Retina (tissue), 1 donor: ENCODE results near the gene NOS1AP.

Experiments used
- DNase-seq: peaks from one replicate; pipeline ENCODE4 v3.0.0-alpha.2; 2016

NOS1AP gene

DNA sequence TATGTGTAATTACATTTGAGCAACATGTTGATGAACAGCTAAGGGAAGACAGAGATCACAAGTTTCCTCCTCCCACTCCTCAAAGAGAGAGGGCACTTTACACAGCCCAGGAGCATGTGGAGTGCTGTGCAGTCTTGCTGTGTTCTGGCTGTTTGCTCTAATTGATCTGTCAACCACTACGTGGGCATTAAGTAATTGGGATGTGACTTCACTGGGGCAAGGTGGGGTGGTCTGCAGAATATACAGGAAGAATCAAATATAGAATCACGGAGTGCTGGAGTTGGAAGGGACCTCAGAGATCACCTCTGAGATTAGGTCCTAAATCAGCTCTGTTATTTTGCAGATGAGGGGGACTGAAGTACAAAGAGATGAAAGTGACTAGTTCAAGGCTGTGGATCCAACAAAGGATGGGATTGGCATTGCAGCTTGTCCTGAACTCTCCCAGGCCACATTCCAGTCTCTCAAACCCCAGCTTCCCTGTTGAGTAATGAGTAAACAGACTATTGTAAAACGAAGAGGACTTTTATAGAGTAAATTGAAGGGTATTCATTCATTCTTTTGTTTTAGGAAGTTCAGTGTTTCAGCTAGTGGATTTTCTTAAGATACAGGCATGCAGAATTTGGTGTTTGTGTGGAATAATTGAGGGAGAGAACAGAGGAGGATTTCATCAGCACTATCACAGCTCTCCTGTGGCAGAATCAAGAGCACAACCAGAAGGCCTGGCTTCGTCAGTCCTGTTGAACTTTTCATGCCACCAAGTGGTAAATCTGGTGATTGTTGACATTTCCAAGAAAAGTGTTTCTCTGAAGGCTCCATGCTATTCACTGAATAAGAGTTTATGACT, 22.4 kb downstream of the NOS1AP start:
- peak; percentile 39 for DNase-seq

DNA sequence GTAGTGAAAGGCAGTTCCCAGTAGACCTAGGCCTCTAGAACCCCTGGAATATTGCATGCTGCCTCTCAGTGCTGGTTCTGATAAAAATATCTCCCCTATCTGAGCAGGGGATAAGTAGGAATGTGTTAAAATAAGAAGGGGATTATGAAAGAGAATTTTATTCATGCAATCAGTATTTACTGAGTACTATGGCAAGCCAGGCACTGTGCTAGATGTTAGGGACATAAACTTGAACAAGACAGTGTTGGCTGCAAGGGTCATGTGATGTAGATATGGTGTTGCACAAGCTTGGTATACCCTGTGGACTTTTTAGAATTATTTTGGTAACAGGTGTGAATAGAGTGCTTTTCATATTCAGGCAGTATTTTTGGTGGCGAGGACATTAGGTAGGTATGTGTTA, 23.6 kb downstream of the NOS1AP start:
- DNase-seq: no peak

DNA sequence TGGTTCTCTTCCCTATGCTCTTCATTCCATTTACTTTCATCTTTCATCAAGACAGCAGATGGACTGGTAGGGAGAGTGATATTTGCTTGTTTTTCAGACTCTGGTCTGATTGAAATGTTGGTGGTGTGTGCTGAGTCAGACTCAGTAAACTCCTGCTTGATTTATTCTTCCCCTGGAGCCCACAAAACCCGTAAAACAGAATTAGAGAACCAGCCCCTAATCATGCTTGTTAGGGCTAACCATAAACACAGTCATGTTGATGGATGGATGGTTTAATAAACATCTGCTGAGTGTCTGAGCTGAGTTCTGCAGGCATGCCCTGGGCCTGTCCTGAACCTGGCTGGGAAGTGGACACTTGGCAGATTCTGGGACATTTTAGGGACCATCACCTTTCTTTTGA, 24.8 kb downstream of the NOS1AP start:
- no peak for DNase-seq

DNA sequence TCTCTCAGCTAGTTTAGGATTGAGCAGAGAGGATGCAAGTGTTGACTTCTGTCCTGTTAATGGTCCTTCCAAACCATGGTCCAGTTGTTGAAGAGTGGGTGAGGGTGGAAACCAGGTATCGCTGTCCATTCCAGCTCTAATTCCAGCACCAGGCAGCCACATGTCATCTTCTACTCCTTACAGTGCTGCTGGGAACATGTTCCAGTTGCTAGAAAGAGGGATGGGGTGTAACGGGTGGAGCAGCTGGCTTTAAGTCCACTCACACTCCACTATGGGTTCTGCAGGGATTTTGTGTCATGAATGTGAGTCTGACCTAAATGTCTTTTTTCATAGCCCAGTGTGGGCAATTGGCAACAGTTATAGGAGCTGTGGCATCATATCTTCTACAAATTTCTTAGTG, 25.2 kb downstream of the NOS1AP start:
- no peak for DNase-seq

DNA sequence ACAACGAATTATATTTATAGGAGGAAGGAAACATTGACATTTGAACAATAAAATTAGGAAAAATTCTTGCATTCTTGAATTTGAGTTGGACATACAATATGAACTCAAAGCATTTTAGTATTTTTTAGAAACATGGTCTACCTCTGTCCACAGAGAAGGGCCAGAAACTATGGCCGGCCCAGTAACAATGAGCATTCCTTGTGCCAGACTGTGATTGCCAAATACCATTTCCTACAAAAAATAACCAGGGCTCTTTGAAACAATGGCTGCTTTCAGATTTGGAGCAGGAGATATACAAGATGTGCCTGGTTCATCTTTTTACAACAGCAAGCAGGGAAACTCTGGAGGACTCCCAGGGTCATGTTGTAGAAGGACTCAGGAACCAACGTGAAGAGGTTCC, 38.4 kb downstream of the NOS1AP start:
- DNase-seq: no peak

DNA sequence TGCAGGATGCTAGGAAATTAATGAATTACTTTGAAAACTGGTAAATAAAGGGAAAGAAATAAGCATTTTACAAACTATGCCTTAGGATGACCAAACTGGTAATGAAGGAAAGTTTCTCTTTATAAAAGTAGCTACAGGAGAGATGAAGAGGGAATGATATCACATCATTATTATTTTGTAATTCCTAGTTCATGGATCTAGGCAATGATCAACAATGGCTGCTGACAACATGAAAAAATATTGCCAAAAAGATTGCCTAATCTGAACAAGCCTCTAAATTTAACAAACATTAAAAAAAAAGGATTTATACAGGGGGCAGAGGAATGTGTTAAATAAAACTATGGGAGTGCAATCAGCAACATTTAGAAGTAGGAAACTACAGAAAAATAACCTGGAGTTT, 38.9 kb downstream of the NOS1AP start:
- no peak for DNase-seq

DNA sequence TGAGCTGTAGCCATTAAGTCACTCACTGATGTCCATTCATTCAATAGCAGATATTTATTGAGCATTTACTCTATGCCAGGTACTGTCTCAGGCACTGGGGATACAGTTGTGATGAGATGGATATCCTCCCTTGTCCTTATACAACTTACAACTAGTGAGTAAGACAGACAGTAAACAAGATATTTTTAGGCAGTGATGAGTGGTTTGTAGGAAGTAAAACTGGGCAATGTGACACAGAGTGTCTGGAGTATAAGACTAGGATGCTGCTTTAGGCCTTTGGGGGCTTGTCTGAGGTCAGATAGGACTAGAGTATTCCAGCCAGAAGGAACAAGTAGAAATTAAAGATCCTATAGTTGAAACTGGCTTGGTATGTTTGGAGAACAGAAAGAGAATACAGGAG, 41.4 kb downstream of the NOS1AP start:
- no peak for DNase-seq

DNA sequence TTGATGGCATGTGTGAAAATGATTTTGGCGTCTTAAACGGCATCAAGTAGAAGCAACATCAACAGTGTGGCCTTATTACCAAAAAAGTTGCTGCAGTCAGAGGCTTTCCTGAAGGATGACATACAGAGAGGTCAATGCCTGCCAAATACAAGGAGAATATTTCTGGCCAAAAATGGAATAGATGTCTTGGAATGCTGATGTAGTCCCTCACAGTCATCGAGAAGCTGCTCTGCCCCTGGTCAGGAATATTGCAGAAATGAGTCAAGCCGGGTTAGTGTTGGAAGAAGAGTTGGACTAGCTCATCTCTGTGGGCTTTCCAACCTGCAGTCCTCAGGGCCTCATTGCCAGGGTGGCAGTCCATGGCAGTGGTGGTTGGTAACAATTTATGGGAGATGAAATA, 42.1 kb downstream of the NOS1AP start:
- DNase-seq: no peak

DNA sequence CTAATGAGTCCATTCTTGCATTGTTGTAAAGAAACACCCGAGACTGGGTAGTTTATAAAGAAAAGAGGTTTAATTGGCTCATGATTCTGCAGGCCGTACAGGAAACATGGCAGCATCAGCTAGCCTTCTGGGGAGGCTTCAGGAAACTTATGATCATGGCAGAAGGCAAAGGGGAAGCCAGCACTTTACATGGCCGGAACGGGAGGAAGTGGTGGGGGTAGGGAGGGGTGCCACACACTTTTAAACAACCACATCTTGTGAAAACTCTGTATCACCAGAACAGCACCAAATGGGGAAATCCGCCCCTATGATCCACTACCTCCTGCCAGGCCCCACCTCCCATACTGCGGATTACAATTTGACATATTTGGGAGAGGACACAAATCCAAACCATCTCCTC, 43.9 kb downstream of the NOS1AP start:
- DNase-seq: no peak

DNA sequence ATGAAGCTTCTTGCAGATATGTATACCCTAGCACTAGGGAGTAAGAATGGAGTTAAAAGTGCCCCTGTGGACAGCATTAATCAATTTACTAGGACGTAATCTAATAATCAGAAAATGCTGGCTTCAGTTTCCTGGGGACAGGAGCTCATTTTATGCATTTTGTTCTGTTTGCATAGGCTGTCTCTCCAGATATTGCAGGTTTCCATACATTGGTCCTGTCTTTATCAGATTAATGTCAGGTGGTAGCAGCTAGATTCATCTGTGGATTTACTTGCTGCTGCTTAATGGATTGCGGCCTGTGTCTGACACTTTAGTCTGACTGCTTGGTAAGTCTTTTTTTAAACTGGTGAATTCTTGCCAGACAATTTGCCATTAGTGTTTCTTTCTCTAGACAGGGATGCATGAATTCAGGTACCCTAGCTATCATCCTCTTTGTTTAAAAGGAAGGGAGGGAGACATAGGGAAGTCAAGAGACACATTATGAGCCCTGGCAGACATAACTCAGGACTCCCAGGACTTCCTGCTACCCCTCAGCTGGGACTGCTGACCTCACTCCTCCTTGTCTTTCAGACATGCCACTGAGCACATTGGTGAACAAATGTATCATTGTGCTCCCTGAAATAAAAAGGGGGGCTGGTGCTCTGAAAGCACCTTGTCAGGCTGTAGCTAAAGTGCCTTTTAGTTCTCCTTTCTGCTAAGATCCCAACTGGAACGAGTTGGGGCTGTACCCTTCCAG, 47.7 kb downstream of the NOS1AP start:
- no peak for DNase-seq

DNA sequence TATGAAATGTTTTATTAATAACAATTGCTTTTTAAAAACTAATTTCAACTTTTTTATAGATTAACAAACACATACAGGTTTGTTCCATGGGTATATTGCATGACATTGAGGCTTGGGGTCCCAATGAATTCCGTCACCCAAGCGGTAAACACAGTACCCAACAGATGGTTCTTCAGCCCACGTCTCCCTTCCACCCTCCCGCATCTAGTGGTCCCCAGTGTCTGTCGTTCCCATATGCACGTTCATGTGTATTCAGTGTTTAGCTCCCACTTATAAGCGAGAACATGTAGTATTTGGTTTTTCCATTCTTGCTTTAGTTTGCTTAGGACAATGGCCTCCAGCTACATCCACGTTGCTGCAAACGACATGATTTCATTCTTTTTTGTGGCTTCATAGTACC, 48.6 kb downstream of the NOS1AP start:
- DNase-seq: no peak

DNA sequence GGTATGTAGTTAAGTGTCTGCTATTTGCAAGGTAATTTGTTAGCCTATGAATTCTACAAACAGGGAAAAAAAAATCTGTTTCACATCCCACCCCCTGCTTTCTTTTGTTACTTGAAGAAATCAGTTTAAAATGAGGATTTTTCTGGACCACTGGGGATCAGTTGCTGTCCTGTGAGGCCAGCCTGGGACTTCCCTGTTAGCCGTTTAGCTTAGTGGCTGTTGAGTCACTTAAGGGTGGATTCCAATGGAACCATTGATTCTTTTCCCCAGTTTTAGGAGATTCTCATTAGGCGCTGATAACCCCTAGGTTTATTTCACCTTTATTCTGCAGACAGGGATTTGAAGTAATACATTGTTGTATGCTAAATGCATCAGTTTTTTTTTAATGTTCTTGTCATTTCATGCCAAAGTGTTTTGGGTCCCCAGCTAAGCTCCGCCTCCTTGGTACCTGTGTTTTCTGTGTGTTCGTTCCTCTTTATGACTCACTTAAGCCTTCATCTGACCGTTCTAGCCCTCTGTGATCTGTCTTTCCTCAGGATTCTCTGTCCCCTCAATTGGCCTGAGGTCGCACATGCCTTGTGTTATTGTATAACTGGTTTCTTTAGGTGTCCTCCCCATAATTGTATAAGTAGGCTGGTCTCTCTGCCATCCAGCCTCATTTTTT, 59.3 kb downstream of the NOS1AP start:
- DNase-seq: no peak

DNA sequence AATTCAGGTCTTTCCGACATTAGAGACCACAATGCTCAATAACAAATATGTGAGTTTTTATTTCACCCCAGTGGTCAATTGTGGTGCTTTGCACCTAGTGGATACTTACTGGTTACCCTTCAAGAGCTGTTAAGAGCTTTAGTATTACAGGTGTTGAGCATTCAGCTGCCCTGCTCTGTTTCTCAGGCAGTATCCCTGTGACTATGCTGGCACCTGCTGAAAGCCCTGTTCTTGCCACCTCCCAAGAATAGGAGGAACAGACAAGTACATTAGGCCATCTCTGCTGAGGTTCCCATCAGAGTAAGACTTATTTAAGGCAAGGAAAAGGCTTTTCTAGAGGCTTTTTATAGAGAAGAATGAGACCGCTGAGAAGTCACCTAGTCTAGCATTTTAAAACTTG, 60.8 kb downstream of the NOS1AP start:
- DNase-seq: no peak

DNA sequence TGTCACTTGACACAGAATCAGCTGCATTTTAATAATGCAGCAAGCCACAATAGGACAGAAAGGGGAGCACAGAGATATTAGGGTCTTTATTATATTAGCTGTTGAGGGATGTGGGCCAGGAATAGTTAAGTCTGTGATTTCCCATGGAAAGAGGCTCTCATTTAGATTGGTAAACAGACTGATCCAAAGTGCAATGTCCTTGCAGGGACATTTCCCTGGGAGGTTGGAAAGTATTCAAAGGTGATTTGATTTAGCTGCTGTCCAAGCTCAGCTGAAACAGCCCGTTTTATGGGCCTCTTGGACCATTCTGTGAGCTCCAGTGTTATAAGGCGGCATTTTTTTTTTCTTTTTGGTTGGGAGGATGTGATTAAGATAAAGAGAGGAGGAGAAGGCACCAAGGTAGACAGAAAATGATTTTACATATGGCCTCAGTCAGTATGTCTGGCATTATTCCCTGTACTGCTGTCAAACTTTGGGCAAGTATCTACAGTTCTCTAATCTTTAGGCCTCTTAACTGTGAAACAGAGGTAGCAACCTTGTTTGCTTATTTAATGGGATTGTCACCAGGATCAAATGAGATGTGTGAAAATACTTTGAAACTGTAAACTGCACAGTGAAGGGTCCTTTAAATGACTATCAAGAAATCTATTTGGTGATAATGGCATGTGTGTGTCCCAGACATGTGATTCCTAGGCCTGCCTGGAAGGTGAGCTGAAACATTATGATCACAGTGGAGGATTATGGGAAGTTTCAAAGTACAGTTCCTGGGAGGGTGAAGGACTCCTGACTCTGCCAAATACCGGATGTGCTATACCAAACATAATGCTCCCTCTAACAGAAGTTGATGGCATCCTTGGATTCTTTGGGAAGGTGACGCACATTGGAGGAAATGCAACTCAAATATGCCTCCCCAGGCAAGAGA, 62.2 kb downstream of the NOS1AP start:
- no peak for DNase-seq

DNA sequence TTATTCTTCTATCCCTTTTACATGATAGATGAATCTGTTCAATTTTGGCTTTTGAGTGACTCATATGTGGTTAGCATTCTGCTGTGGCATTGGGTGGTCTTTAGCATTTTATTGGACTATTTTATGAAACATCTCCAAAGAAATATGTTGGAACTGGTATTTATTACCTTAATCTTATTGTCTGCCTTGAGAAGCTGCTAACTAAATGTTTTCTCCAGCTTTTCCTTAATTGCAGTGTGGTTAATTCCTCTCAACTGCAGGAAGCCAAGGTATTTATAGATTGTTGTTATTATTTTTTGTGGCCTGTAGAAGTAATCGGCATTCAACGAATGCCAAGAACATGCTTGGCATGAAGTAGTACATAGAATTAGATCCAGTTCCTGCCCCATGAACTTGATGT, 64.1 kb downstream of the NOS1AP start:
- no peak for DNase-seq

DNA sequence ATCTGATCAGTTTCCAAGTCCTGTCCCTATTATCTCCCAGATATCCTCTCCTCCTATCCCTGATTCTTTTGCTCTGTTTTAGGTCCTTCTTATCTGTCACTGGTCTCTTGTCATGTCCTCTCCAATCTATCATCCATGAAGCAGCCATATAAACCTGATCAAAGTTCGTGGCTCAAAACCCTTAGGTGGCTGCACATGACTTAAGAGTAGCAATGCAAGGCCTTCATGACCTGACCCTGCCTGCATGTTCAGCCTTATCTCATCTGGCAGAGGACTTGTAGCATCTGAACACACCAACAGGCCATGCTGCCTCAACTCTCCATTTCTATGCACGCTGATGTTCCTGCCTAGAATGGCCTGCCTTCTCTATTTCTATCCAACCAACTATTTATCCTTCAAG, 65.2 kb downstream of the NOS1AP start:
- no peak for DNase-seq

DNA sequence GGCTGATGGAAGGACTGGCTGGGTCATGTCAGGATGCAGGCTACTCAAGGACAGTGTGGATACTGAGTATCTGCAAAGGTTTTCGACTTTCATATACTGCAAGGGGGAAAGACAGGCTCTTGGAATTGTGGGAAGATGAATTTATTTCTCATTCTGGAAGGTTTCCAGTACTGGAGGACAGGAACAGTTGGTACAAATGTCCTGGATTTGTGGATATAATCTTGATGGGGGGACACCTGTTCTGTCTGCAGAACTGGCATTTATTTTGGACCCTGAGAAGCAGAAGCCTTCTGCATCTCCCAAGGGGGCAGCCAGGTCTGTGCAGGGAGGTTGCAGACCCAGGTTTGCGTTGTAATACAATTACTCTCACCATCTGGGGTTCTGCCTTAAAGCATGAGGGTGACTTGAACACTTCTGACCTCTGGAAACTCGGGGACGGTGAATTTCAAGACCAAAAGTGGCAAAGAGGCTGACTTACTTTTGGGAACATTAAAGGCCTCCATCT, 65.8 kb downstream of the NOS1AP start:
- DNase-seq: no peak

DNA sequence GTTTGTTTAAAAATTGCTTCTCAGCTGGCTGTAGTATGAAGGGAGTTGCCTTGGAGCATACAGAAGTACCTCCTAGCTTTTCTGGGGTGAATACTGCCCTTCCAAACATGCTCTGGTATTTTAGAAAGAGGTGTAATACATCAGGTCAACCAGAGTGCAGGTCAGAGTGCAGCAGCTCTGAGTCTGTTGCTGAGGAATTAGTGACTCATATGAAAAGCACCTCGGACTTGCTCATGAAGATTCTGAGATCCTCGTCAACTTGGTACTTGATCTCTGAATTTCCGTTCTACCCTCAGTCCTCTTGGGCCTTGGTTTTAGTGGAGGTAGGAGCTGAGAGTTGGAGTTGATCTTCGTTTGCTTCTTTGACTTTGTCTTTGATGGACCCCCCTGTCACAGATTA, 67.3 kb downstream of the NOS1AP start:
- peak; percentile 31 for DNase-seq

DNA sequence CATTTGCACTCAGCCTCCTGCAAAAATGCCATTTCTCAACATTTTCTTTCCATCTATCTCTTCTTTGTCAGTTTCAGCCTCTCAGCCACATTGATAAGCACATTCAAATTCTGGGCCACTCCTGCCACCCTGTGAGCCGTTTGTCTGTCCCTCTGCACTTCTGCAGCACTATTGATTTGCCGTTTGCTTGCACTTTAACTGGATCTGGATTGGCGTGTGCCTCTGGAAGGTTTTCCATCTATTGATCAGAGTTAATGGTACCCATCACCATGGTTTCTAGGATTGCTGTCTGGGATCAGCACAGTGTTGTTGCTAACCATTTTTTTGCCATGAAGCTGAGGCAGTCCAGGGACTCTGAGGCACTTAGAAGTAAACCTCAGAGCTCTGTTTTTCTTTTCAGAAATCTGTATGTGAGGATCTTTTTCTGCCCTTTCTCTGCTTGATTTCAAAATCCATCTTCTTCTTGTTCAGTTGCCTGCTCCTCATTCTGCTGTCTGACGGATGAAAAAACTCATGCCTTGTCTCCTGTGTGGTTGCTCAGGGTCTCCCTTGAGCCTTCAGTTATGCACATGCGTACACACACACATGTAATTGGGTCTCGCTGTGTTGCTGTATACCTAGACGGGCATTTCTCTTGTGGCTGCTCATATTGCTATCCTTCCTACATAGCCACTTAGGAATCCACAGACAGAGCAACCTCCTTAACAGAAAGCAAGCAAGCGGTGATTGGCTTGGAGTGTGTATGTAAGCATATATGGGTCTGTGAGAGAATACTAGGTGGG, 67.9 kb downstream of the NOS1AP start:
- DNase-seq: peak; percentile 62

DNA sequence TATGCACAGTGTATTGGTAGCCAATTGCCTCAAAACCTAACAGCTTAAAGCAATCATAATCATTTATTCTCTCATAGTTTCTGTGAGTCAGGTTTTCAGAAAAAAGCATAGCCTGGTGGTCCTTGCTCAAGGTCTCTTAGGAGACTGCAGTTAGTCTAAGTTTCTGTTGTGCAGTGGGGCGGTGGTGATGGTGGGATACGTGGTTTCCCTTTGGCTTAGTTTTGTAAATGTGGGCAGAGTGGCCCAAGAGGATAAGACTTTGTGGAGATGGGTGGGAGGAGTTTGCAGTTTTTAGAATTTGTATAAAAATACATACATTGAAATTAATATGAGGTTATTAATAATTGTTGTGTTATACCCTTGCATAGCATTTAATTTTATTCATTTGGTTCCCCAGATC, 68.6 kb downstream of the NOS1AP start:
- no peak for DNase-seq

DNA sequence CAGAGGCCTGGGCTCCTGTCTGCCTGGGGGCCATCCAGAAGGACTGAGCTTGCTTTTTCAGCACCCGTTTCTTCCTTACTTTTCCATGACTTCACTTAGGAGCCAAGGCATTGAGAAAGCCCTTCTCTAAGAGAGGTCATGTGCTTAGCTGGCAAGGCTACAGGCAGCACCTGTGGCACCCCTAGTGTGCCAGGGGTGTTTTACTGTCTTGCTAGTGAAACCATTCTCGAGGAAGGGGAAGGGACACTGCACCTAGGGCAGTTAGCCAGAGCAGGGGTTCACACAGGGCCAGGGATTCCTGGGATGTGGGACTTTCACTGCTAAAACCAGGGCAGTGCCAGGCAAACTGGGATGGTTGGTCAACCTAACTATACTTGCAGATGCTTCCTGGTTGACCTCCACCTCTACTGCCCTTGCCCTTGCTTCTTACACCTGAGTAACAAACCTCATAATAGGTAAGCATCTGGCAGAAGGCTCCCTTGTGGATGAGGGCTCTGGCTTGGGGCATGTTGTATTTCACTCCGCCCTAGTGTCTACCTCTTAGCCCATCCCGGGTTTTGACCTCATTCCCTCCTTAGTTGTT, 69.2 kb downstream of the NOS1AP start:
- DNase-seq: no peak
